Measurements from ENCODE around the gene SUGP2. TPM values are rescaled to one million over a fixed set of nuclear protein-coding genes. Genes with fewer than 3 reads are reported as not detected.

SUGP2 gene
- total and polyA plus RNA-seq, 9 of the 15 experiments (the other 6 are each of a cell fraction or from before 2014, with no cell fraction given), result 13.1 to 101 (median 63.1) TPM

DNA sequence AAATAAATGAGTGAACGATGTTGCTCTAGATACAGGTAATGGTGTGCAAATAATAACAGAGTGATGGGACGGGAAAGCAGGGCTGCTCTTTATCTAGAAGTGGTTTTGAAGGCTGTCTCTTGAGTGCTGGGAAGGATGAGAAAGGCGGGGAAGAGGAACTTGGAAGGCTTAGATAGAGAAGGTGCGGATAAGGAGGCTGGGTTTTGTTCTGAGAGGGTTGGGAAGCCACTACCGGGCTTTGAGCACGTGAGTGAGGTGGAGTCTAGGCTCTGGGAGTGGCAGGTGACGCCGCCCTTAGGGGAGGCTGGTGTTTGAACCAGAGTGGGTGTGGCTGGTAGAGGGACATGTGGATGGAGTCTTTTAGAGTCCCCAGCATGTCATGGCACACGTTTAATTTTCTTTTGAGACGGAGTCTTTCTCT is 897 bp upstream of the SUGP2 start (continued):
- TF ChIP-seq ZBTB40 (IDR thresholded peaks at IDR 0.05), result 0 out of 2 replicates have a peak, but pooled peaks have one; percentile 1
- no peak for TF ChIP-seq ZBTB40 (CRISPR knock-in tag; IDR thresholded peaks at IDR 0.05)
- TF ChIP-seq BHLHE40 (IDR thresholded peaks at IDR 0.05; ENCODE audit: low read length), result peak; percentile 100
- TF ChIP-seq GTF2E2 (tag; IDR thresholded peaks at IDR 0.05), result peak; percentile 60; the same call in 1 of the 2 replicates
- TF ChIP-seq BDP1 (IDR thresholded peaks at IDR 0.05; ENCODE audit: insufficient read depth, insufficient read length), result no peak
- TF ChIP-seq SUPT5H (IDR thresholded peaks at IDR 0.05), result peak; percentile 64
- no peak for TF ChIP-seq PYGO2 (tag; IDR thresholded peaks at IDR 0.05)
- peak; percentile 91; the same call in 1 of the 2 replicates for TF ChIP-seq HBP1 (CRISPR knock-in tag; IDR thresholded peaks at IDR 0.05)
- TF ChIP-seq GATAD2B (IDR thresholded peaks at IDR 0.05; ENCODE audit: borderline replicate concordance), result no peak
- TF ChIP-seq, protein P1, sequence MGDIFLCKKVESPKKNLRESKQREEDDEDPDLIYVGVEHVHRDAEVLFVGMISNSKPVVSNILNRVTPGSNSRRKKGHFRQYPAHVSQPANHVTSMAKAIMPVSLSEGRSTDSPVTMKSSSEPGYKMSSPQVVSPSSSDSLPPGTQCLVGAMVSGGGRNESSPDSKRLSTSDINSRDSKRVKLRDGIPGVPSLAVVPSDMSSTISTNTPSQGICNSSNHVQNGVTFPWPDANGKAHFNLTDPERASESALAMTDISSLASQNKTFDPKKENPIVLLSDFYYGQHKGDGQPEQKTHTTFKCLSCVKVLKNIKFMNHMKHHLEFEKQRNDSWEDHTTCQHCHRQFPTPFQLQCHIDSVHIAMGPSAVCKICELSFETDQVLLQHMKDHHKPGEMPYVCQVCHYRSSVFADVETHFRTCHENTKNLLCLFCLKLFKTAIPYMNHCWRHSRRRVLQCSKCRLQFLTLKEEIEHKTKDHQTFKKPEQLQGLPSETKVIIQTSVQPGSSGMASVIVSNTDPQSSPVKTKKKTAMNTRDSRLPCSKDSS (IDR thresholded peaks at IDR 0.05; ENCODE audit: low read depth, partially characterized antibody), result no peak
- peak; percentile 72 for TF ChIP-seq PBX2 (CRISPR knock-in tag; IDR thresholded peaks at IDR 0.05; ENCODE audit: low read depth)
- peak; percentile 72 for TF ChIP-seq PBX2 (tag; conservative IDR thresholded peaks at IDR 0.05; ENCODE audit: low read depth)
- peak in 1 of 2 experiments; percentile 88; a peak in 3 of 4 replicates for TF ChIP-seq HDAC1 (IDR thresholded peaks at IDR 0.05)
- peak; percentile 36; the same call in 1 of the 2 replicates for TF ChIP-seq TCF3 (CRISPR knock-in tag; IDR thresholded peaks at IDR 0.05)

All from K562 (cell line).